HL-60 (cell line): ENCODE results near the gene TNNT2.

Experiments
- DNase-seq, 2 experiments: peaks; one replicate each; pipeline ENCODE4 v3.0.0-alpha.2; 2010 to 2020; ENCODE audit warnings: low read depth in 1 of 2, low spot score in 1 of 2
- H3K27ac ChIP-seq: fragments of 250-450 bp; sonication (Bioruptor Pico); replicated peaks from 2 replicates; pipeline ENCODE4 v1.5.1; 2020; ENCODE audit warnings: mild to moderate bottlenecking, moderate library complexity
- H3K27me3 ChIP-seq: fragments of 250-450 bp; sonication (Bioruptor Pico); 2 replicates; pipeline ENCODE4 v1.5.1; 2021; ENCODE audit warnings: mild to moderate bottlenecking, moderate library complexity; ENCODE audit not compliant: insufficient read depth, poor library complexity, severe bottlenecking
- H3K4me3 ChIP-seq: replicated peaks from 2 replicates; pipeline ENCODE4 v1.5.1; 2011; ENCODE audit warnings: mild to moderate bottlenecking, control low read depth, low read length; ENCODE audit not compliant: insufficient read depth
- CTCF ChIP-seq: IDR thresholded peaks from one replicate; pipeline ENCODE4 v1.5.1; 2011; ENCODE audit warnings: low read length, control low read depth, inconsistent platforms; ENCODE audit not compliant: insufficient read depth
- GABPA ChIP-seq: IDR thresholded peaks from 2 replicates; pipeline ENCODE4 v1.6.1; 2012; ENCODE audit warnings: low read depth
- POLR2AphosphoS5 ChIP-seq: IDR thresholded peaks from 2 replicates; pipeline ENCODE4 v1.6.1; 2012; ENCODE audit warnings: low read depth
- SPI1 ChIP-seq: IDR thresholded peaks from 2 replicates; pipeline ENCODE4 v1.6.1; 2012; ENCODE audit warnings: low read depth, mild to moderate bottlenecking, borderline replicate concordance
- TF ChIP-seq, protein P1 (sequence below): IDR thresholded peaks from 2 replicates; pipeline ENCODE4 v1.6.1; 2012; ENCODE audit warnings: low read depth; ENCODE audit not compliant: insufficient replicate concordance

The TNNT2 gene

GRCh38 chr1:201322653-201323510, 54.6 kb downstream of the TNNT2 start:
- H3K27ac ChIP-seq = no peak overlapping the region
- no peak overlapping the region for H3K4me3 ChIP-seq
- no peaks in the 10 kb centered on the region for H3K27me3 ChIP-seq
- DNase-seq = no peak
- TF ChIP-seq CTCF (no peak), POLR2AphosphoS5 (no peak), GABPA (no peak)
- TF ChIP-seq, protein P1, sequence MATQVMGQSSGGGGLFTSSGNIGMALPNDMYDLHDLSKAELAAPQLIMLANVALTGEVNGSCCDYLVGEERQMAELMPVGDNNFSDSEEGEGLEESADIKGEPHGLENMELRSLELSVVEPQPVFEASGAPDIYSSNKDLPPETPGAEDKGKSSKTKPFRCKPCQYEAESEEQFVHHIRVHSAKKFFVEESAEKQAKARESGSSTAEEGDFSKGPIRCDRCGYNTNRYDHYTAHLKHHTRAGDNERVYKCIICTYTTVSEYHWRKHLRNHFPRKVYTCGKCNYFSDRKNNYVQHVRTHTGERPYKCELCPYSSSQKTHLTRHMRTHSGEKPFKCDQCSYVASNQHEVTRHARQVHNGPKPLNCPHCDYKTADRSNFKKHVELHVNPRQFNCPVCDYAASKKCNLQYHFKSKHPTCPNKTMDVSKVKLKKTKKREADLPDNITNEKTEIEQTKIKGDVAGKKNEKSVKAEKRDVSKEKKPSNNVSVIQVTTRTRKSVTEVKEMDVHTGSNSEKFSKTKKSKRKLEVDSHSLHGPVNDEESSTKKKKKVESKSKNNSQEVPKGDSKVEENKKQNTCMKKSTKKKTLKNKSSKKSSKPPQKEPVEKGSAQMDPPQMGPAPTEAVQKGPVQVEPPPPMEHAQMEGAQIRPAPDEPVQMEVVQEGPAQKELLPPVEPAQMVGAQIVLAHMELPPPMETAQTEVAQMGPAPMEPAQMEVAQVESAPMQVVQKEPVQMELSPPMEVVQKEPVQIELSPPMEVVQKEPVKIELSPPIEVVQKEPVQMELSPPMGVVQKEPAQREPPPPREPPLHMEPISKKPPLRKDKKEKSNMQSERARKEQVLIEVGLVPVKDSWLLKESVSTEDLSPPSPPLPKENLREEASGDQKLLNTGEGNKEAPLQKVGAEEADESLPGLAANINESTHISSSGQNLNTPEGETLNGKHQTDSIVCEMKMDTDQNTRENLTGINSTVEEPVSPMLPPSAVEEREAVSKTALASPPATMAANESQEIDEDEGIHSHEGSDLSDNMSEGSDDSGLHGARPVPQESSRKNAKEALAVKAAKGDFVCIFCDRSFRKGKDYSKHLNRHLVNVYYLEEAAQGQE = no peak

DNA sequence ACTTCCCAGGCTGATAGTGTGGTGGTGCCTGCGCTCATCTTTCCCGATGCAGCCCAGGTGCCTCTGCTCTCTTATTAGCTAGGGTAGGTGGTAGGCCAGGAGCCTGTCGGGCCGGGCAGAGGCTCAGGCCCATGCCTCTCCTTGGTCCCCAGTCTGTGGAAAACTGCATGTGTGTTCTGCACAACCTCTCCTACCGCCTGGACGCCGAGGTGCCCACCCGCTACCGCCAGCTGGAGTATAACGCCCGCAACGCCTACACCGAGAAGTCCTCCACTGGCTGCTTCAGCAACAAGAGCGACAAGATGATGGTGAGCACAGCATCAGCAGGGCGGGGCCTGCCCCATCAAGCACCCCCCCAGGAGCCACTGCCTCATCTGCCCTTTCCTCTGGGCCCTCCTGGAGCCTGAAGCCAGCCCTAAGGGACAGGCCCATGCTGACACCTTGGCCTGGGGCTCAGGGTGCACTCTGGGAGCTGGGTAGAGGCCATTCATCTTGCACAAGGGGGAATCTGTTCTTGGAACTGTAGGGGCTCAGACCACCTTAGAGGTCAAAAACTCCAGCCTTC, 55.6 kb downstream of the TNNT2 start:
- H3K4me3 ChIP-seq = no peak overlapping the region
- no peak for DNase-seq
- TF ChIP-seq POLR2AphosphoS5 (no peak), CTCF (no peak), SPI1 (no peak), GABPA (no peak)
- TF ChIP-seq, protein P1 = no peak
- no peaks in the 10 kb centered on the region for H3K27me3 ChIP-seq
- H3K27ac ChIP-seq = no peak overlapping the region

DNA sequence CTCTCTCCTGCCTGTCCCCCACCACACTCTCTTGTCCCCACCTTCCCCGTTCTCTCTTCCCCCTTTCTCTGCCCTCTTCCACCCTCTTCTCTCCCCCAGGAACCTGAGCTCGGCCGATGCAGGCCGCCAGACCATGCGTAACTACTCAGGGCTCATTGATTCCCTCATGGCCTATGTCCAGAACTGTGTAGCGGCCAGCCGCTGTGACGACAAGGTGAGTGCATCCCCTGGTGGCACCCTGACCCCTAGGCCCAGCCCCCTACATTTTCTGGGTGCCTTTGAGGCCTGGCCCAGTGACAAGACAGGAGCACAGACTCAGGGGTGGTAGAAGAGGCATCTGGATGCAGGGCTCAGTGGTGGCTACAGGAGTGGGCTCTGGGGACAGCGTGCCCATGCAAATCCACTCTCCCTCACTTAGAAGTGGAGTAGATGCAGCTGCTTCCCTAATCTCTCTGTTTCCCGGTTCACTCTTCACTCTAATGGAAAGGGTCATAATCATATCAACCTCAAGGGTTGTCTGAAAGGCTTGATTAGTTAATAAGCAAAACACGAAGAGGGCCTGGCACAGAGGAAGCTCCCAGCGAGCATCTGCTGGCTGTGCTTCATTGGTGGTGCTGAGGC, 57.2 kb downstream of the TNNT2 start:
- no peak for DNase-seq
- Histone ChIP-seq H3K27ac (no peak overlapping the region), H3K27me3 (no peaks in the 10 kb centered on the region), H3K4me3 (no peak overlapping the region)
- TF ChIP-seq SPI1 (no peak), CTCF (no peak), POLR2AphosphoS5 (no peak), GABPA (no peak)
- TF ChIP-seq, protein P1 = no peak
